Osteoblast (primary cell): ENCODE data around the gene ARL15. TPM values are rescaled to one million over a fixed set of nuclear protein-coding genes. Genes with fewer than 3 reads are reported as not detected.

Experiments used
- DNase-seq: peaks from one replicate; pipeline ENCODE4 v3.0.0; 2011; ENCODE audit warnings: low spot score, mixed read lengths; ENCODE audit not compliant: insufficient read length; ENCODE audit errors: missing footprints
- H2AFZ ChIP-seq: 2 replicates; pipeline ENCODE4 v1.6.0; 2011; ENCODE audit warnings: mild to moderate bottlenecking, low read length
- H3K27ac ChIP-seq: 2 replicates; pipeline ENCODE4 v1.5.1; 2011; ENCODE audit warnings: mild to moderate bottlenecking, low read depth, low read length, moderate library complexity
- H3K27me3 ChIP-seq: 2 replicates; pipeline ENCODE4 v1.6.0; 2012; ENCODE audit warnings: mild to moderate bottlenecking, control low read depth, inconsistent platforms, low read length, moderate library complexity; ENCODE audit not compliant: insufficient read depth
- H3K36me3 ChIP-seq: 2 replicates; pipeline ENCODE4 v1.5.1; 2011; ENCODE audit warnings: mild to moderate bottlenecking, low read length, control low read depth, moderate library complexity; ENCODE audit not compliant: insufficient read depth
- H3K4me1 ChIP-seq: 2 replicates; pipeline ENCODE4 v1.5.1; 2011; ENCODE audit warnings: mild to moderate bottlenecking, low read length, control low read depth, moderate library complexity; ENCODE audit not compliant: insufficient read depth
- H3K4me2 ChIP-seq: 2 replicates; pipeline ENCODE4 v1.6.0; 2011; ENCODE audit warnings: mild to moderate bottlenecking, low read length; ENCODE audit not compliant: insufficient read depth
- H3K4me3 ChIP-seq: fragments of 200-600 bp; sonication (generic); 3 replicates; pipeline ENCODE4 v1.5.1; 2012; ENCODE audit warnings: mild to moderate bottlenecking, low read length, inconsistent platforms; ENCODE audit not compliant: insufficient read depth
- H3K79me2 ChIP-seq: 2 replicates; pipeline ENCODE4 v1.6.0; 2012; ENCODE audit warnings: mild to moderate bottlenecking, low read length, control low read depth, inconsistent platforms; ENCODE audit not compliant: insufficient read depth
- H3K9me3 ChIP-seq: 2 replicates; pipeline ENCODE4 v1.5.1; 2011; ENCODE audit warnings: low read depth, low read length, control low read depth
- H4K20me1 ChIP-seq: 2 replicates; pipeline ENCODE4 v1.6.0; 2012; ENCODE audit warnings: mild to moderate bottlenecking, low read length, control low read depth; ENCODE audit not compliant: insufficient read depth
- total RNA-seq: library from RNA; depleted of rRNA; stranded (reverse); fragments of >200 nt; gene quantifications from 2 replicates; pipeline ENCODE4 v1.2.3, GENCODE V29; 2012
- TF ChIP-seq, protein P1 (sequence below): IDR thresholded peaks from 2 replicates; pipeline ENCODE4 v1.5.1; 2011; ENCODE audit warnings: mild to moderate bottlenecking, low read depth, low read length, moderate library complexity; ENCODE audit errors: extremely low read depth

The ARL15 gene
- total RNA-seq, 1 donor, result 25.3 TPM

GRCh38 chr5:54197018-54197417 lies 113.4 kb downstream of the ARL15 start:
- no peak for DNase-seq
- Histone ChIP-seq H4K20me1 (no peaks in the 10 kb centered on the region), H3K79me2 (no peaks in the 10 kb centered on the region), H2AFZ (no peak overlapping the region), H3K9me3 (no peaks in the 10 kb centered on the region), H3K27me3 (no peaks in the 10 kb centered on the region), H3K27ac (no peak overlapping the region), H3K4me3 (no peak overlapping the region), H3K36me3 (no peaks in the 10 kb centered on the region), H3K4me2 (no peak overlapping the region), H3K4me1 (no peaks in the 10 kb centered on the region)
- TF ChIP-seq, protein P1, sequence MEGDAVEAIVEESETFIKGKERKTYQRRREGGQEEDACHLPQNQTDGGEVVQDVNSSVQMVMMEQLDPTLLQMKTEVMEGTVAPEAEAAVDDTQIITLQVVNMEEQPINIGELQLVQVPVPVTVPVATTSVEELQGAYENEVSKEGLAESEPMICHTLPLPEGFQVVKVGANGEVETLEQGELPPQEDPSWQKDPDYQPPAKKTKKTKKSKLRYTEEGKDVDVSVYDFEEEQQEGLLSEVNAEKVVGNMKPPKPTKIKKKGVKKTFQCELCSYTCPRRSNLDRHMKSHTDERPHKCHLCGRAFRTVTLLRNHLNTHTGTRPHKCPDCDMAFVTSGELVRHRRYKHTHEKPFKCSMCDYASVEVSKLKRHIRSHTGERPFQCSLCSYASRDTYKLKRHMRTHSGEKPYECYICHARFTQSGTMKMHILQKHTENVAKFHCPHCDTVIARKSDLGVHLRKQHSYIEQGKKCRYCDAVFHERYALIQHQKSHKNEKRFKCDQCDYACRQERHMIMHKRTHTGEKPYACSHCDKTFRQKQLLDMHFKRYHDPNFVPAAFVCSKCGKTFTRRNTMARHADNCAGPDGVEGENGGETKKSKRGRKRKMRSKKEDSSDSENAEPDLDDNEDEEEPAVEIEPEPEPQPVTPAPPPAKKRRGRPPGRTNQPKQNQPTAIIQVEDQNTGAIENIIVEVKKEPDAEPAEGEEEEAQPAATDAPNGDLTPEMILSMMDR, result no peak

DNA sequence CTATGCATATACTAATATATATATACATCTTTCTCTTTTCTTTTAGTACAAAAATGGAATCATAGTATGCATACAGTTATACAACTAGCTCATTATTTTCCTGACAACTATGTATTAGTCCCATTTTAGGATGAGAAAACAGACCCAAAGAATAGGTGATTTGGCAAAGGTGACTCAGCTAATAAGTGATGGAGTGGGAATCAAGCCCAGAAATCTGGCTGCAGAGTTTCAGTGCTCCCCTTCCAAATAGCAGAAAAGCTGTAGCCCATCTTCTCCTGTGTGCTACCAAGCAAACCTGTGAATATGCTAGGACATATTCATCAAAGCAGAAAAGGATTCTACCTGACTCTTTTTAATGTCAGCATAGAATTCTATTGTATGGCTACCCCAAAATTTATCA lies 114.7 kb downstream of the ARL15 start:
- TF ChIP-seq, protein P1, result no peak

DNA sequence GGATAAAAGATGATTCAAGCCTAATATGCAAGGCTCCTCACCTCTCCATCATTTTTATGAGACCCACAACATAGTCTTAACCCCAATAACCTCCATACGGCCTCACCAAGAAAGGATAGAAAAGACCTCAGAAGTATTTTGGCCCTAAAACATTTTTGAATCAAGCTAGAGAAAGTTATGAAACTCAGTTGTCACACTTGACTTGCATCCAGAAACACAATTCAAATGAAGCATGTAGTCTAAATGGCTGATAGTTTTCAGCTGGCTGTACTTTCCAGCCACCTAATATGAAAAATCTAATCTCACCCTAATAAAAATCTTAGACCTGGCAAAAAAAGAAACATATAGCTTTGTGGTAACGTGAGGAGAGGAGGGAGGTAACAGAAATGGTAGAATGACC lies 116.1 kb downstream of the ARL15 start:
- Histone ChIP-seq H3K27ac (no peak overlapping the region), H3K4me3 (no peak overlapping the region), H2AFZ (no peak overlapping the region), H3K9me3 (no peaks in the 10 kb centered on the region), H3K36me3 (no peaks in the 10 kb centered on the region), H3K4me2 (no peak overlapping the region), H3K27me3 (no peaks in the 10 kb centered on the region), H3K4me1 (no peaks in the 10 kb centered on the region), H4K20me1 (no peaks in the 10 kb centered on the region), H3K79me2 (no peaks in the 10 kb centered on the region)
- TF ChIP-seq, protein P1, result no peak
- DNase-seq, result no peak

More for the DNA sequence above, 114.7 kb downstream of the ARL15 start:
- Histone ChIP-seq H3K9me3 (no peaks in the 10 kb centered on the region), H3K79me2 (no peaks in the 10 kb centered on the region), H3K4me2 (no peak overlapping the region), H2AFZ (no peak overlapping the region), H4K20me1 (no peaks in the 10 kb centered on the region), H3K27me3 (no peaks in the 10 kb centered on the region), H3K4me3 (no peak overlapping the region), H3K36me3 (no peaks in the 10 kb centered on the region), H3K4me1 (no peaks in the 10 kb centered on the region), H3K27ac (no peak overlapping the region)
- DNase-seq, result no peak

DNA sequence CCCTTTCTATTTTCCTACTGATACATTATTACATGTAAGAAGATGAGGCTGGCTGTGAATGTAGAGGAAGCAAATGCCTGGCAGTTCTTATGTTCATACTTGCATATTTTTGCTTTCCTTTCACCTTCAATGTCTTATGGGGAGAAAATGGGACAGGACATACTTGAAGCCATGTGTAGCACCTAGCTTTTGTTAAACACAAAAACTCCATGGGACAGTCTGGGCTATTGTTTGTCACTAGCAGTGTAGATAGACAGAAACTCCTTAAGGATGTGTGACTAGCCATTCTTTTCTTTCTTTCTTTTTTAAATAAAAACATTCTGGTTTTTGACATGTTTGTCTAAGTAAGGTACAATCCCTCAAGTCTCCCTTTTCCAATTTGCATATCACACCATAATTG lies 122.7 kb downstream of the ARL15 start:
- Histone ChIP-seq H3K4me3 (no peak overlapping the region), H3K27ac (no peak overlapping the region), H4K20me1 (no peaks in the 10 kb centered on the region), H3K4me2 (no peak overlapping the region), H3K27me3 (no peaks in the 10 kb centered on the region), H3K36me3 (no peaks in the 10 kb centered on the region), H2AFZ (no peak overlapping the region), H3K79me2 (no peaks in the 10 kb centered on the region), H3K4me1 (no peaks in the 10 kb centered on the region), H3K9me3 (no peaks in the 10 kb centered on the region)
- DNase-seq, result no peak
- TF ChIP-seq, protein P1, result no peak
